HepG2 (cell line): ENCODE results near the gene RFX2. TPM values are rescaled to one million over a fixed set of nuclear protein-coding genes. Genes with fewer than 3 reads are reported as not detected.

Source experiments
- CENPT ChIP-seq: sonication (generic); formaldehyde crosslinking; IDR thresholded peaks from 2 replicates; pipeline ENCODE4 v1.8.0; 2022; ENCODE audit warnings: low read depth, mild to moderate bottlenecking, moderate library complexity, missing genetic modification reagents
- KDM5B ChIP-seq: sonication (generic); formaldehyde crosslinking; IDR thresholded peaks from 2 replicates; pipeline ENCODE4 v1.4.0; 2020; ENCODE audit warnings: missing genetic modification reagents, mild to moderate bottlenecking, borderline replicate concordance
- SP4 ChIP-seq: sonication (generic); formaldehyde crosslinking; IDR thresholded peaks from 2 replicates; pipeline ENCODE4 v1.8.1; 2023; ENCODE audit warnings: mild to moderate bottlenecking, missing genetic modification reagents
- STAT5B ChIP-seq: sonication (generic); formaldehyde crosslinking; IDR thresholded peaks from 2 replicates; pipeline ENCODE4 v1.4.0; 2020; ENCODE audit warnings: missing genetic modification reagents
- ZBTB42 ChIP-seq: sonication (generic); formaldehyde crosslinking; IDR thresholded peaks from 2 replicates; pipeline ENCODE4 v1.5.0; 2020; ENCODE audit warnings: mild to moderate bottlenecking, missing genetic modification reagents
- ZNF121 ChIP-seq: sonication (generic); formaldehyde crosslinking; IDR thresholded peaks from 2 replicates; pipeline ENCODE4 v1.5.0; 2020; ENCODE audit warnings: mild to moderate bottlenecking, missing genetic modification reagents
- ZNF232 ChIP-seq: sonication (generic); formaldehyde crosslinking; IDR thresholded peaks from 2 replicates; pipeline ENCODE4 v1.4.0; 2020; ENCODE audit warnings: missing genetic modification reagents, borderline replicate concordance
- ZNF33B ChIP-seq: sonication (generic); formaldehyde crosslinking; IDR thresholded peaks from 2 replicates; pipeline ENCODE4 v1.5.1; 2020; ENCODE audit warnings: mild to moderate bottlenecking, missing genetic modification reagents
- ZNF441 ChIP-seq: sonication (generic); formaldehyde crosslinking; IDR thresholded peaks from 2 replicates; pipeline ENCODE4 v1.7.0; 2021; ENCODE audit warnings: missing genetic modification reagents, borderline replicate concordance
- ZNF644 ChIP-seq: IDR thresholded peaks from 2 replicates; pipeline ENCODE4 v1.6.1; 2016; ENCODE audit warnings: low read depth
- ZNF775 ChIP-seq: sonication (generic); formaldehyde crosslinking; IDR thresholded peaks from 2 replicates; pipeline ENCODE4 v1.4.0; 2020; ENCODE audit warnings: missing genetic modification reagents, mild to moderate bottlenecking, moderate library complexity, borderline replicate concordance
- ZSCAN21 ChIP-seq: sonication (generic); formaldehyde crosslinking; IDR thresholded peaks from 2 replicates; pipeline ENCODE4 v1.8.0; 2022; ENCODE audit warnings: mild to moderate bottlenecking, missing genetic modification reagents, moderate library complexity, borderline replicate concordance
- polyA plus RNA-seq, 8 experiments: library from polyadenylated mRNA; depleted of rRNA in 3 of 8; stranded (reverse) in 7 of 8; unstranded in 1 of 8; fragments of >200 nt; fragmentation: Illumina TruSeq in 4 of 8; extraction: Trizol in 4 of 8; gene quantifications; 2 replicates each; pipeline versions ENCODE4 v1.2.1 to v1.2.3, GENCODE V29; 2011 to 2016; ENCODE audit warnings: low read depth in 4 of 8, missing spikeins in 1 of 8, mixed read lengths in 1 of 8; ENCODE audit not compliant: insufficient read depth in 1 of 8
- total RNA-seq, 5 experiments: library from RNA; depleted of rRNA; stranded (reverse); fragments of >200 nt; fragmentation: Illumina TruSeq; extraction: Trizol; gene quantifications; 2 replicates each; pipeline ENCODE4 v1.2.3, GENCODE V29; 2016; ENCODE audit warnings: low read depth in 1 of 5
- TF ChIP-seq, protein P1 (sequence below): sonication (generic); formaldehyde crosslinking; IDR thresholded peaks from 2 replicates; pipeline ENCODE4 v1.5.0; 2020; ENCODE audit warnings: mild to moderate bottlenecking, missing genetic modification reagents
- TF ChIP-seq, protein P2 (sequence below), 2 experiments: fragments of 450-650 bp in 1 of 2; sonication (generic) in 1 of 2; formaldehyde crosslinking in 1 of 2; IDR thresholded peaks; 2 replicates each; pipeline versions ENCODE4 v1.6.1 to v1.8.0; 2016 to 2022; ENCODE audit warnings: antibody characterized with exemption in 1 of 2, mild to moderate bottlenecking in 1 of 2, missing genetic modification reagents in 1 of 2
- TF ChIP-seq, protein P3 (sequence below): sonication (generic); formaldehyde crosslinking; IDR thresholded peaks from 2 replicates; pipeline ENCODE4 v1.4.0; 2020; ENCODE audit warnings: missing genetic modification reagents

The RFX2 gene
- total and polyA plus RNA-seq, 2 of the 13 experiments (the other 11 are each of a cell fraction or from before 2014, with no cell fraction given), result 2.8 to 3.3 TPM

DNA sequence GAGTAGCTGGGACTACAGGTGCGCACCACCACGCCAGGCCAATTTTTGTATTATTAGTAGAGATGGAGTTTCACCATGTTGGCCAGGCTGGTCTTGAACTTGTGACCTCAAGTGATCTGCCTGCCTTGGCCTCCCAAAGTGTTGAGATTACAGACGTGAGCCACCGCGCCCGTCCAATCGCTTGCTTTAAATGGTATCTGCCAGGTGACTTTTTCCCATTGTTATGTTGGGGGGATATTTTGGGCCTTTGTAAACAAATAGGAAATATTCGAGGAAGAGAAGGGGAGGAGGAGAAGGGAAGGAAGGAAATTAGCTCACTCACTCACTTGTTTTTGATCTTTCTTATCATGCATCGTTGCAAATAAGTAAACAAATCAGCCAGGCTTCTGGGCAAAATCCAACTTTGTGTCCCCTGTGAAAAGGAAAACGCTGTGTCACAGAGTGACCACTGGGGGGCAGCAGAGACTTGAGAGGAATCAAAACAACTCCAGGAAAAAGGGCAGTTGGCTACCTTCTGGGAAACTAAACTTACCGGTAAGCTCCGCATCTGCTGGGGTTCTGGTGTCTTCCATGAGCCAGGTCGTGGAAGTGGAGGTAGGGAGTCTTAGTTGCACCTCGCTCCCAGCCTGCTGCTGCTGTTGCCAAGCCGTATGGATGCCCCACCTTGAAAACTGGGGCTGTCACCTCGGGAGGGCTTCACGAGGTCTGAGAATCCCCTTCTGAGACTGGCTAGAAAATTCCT, 123.1 kb downstream of the RFX2 start (continued):
- TF ChIP-seq, protein P1, sequence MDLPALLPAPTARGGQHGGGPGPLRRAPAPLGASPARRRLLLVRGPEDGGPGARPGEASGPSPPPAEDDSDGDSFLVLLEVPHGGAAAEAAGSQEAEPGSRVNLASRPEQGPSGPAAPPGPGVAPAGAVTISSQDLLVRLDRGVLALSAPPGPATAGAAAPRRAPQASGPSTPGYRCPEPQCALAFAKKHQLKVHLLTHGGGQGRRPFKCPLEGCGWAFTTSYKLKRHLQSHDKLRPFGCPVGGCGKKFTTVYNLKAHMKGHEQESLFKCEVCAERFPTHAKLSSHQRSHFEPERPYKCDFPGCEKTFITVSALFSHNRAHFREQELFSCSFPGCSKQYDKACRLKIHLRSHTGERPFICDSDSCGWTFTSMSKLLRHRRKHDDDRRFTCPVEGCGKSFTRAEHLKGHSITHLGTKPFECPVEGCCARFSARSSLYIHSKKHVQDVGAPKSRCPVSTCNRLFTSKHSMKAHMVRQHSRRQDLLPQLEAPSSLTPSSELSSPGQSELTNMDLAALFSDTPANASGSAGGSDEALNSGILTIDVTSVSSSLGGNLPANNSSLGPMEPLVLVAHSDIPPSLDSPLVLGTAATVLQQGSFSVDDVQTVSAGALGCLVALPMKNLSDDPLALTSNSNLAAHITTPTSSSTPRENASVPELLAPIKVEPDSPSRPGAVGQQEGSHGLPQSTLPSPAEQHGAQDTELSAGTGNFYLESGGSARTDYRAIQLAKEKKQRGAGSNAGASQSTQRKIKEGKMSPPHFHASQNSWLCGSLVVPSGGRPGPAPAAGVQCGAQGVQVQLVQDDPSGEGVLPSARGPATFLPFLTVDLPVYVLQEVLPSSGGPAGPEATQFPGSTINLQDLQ (CRISPR knock-in tag), result no peak
- TF ChIP-seq ZNF121 (CRISPR knock-in tag) (0 out of 2 replicates have a peak, but pooled peaks have one; percentile 19), ZBTB42 (CRISPR knock-in tag) (no peak), ZNF775 (CRISPR knock-in tag) (no peak), SP4 (CRISPR knock-in tag) (no peak), ZSCAN21 (CRISPR knock-in tag) (no peak), KDM5B (CRISPR knock-in tag) (no peak), CENPT (CRISPR knock-in tag) (no peak), ZNF232 (CRISPR knock-in tag) (no peak), STAT5B (CRISPR knock-in tag) (no peak), ZNF644 (CRISPR knock-in tag) (no peak), ZNF441 (CRISPR knock-in tag) (no peak; the same call in 1 of the 2 replicates), ZNF33B (CRISPR knock-in tag) (no peak)
- TF ChIP-seq, protein P2, sequence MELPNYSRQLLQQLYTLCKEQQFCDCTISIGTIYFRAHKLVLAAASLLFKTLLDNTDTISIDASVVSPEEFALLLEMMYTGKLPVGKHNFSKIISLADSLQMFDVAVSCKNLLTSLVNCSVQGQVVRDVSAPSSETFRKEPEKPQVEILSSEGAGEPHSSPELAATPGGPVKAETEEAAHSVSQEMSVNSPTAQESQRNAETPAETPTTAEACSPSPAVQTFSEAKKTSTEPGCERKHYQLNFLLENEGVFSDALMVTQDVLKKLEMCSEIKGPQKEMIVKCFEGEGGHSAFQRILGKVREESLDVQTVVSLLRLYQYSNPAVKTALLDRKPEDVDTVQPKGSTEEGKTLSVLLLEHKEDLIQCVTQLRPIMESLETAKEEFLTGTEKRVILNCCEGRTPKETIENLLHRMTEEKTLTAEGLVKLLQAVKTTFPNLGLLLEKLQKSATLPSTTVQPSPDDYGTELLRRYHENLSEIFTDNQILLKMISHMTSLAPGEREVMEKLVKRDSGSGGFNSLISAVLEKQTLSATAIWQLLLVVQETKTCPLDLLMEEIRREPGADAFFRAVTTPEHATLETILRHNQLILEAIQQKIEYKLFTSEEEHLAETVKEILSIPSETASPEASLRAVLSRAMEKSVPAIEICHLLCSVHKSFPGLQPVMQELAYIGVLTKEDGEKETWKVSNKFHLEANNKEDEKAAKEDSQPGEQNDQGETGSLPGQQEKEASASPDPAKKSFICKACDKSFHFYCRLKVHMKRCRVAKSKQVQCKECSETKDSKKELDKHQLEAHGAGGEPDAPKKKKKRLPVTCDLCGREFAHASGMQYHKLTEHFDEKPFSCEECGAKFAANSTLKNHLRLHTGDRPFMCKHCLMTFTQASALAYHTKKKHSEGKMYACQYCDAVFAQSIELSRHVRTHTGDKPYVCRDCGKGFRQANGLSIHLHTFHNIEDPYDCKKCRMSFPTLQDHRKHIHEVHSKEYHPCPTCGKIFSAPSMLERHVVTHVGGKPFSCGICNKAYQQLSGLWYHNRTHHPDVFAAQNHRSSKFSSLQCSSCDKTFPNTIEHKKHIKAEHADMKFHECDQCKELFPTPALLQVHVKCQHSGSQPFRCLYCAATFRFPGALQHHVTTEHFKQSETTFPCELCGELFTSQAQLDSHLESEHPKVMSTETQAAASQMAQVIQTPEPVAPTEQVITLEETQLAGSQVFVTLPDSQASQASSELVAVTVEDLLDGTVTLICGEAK (IDR thresholded peaks at IDR 0.05), result no peak
- TF ChIP-seq, protein P2 (CRISPR knock-in tag; IDR thresholded peaks at IDR 0.05), result no peak
- TF ChIP-seq, protein P3, sequence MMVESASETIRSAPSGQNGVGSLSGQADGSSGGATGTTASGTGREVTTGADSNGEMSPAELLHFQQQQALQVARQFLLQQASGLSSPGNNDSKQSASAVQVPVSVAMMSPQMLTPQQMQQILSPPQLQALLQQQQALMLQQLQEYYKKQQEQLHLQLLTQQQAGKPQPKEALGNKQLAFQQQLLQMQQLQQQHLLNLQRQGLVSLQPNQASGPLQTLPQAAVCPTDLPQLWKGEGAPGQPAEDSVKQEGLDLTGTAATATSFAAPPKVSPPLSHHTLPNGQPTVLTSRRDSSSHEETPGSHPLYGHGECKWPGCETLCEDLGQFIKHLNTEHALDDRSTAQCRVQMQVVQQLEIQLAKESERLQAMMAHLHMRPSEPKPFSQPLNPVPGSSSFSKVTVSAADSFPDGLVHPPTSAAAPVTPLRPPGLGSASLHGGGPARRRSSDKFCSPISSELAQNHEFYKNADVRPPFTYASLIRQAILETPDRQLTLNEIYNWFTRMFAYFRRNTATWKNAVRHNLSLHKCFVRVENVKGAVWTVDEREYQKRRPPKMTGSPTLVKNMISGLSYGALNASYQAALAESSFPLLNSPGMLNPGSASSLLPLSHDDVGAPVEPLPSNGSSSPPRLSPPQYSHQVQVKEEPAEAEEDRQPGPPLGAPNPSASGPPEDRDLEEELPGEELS (CRISPR knock-in tag), result peak; percentile 93
